Measurements from ENCODE around the gene ATG14.

GRCh38 chr14:55317542-55318306 is 93.9 kb downstream of the ATG14 start:
- no peak for TF ChIP-seq EZH2 (IDR thresholded peaks at IDR 0.05)
- 0 out of 2 replicates have a peak, but pooled peaks have one; percentile 8 for TF ChIP-seq POLR2AphosphoS5 (IDR thresholded peaks at IDR 0.05; ENCODE audit: borderline replicate concordance, low read depth, low read length)
- TF ChIP-seq FOXP2 (optimal IDR thresholded peaks at IDR 0.05; ENCODE audit: control extremely low read depth, extremely low read length, insufficient read depth), result no peak
